GM12864 (cell line): ENCODE measurements around the gene PCGF6.
"Not testable (repeated sequence)": the region's sequence is repeated elsewhere in the genome, so short reads cannot be mapped to it uniquely, and the experiment has no call there.

Experiments used
- DNase-seq: peaks from one replicate; pipeline ENCODE4 v3.0.0-alpha.2; 2011; ENCODE audit warnings: low read depth
- H3K4me3 ChIP-seq: 2 replicates; pipeline ENCODE4 v1.5.1; 2011; ENCODE audit warnings: mild to moderate bottlenecking, low read depth, low read length, control low read depth
- TF ChIP-seq, protein P1 (sequence below): IDR thresholded peaks from 2 replicates; pipeline ENCODE4 v1.5.1; 2011; ENCODE audit warnings: low read depth, mild to moderate bottlenecking, moderate library complexity, low read length, control low read depth, inconsistent platforms; ENCODE audit errors: missing control alignments

Gene PCGF6

DNA sequence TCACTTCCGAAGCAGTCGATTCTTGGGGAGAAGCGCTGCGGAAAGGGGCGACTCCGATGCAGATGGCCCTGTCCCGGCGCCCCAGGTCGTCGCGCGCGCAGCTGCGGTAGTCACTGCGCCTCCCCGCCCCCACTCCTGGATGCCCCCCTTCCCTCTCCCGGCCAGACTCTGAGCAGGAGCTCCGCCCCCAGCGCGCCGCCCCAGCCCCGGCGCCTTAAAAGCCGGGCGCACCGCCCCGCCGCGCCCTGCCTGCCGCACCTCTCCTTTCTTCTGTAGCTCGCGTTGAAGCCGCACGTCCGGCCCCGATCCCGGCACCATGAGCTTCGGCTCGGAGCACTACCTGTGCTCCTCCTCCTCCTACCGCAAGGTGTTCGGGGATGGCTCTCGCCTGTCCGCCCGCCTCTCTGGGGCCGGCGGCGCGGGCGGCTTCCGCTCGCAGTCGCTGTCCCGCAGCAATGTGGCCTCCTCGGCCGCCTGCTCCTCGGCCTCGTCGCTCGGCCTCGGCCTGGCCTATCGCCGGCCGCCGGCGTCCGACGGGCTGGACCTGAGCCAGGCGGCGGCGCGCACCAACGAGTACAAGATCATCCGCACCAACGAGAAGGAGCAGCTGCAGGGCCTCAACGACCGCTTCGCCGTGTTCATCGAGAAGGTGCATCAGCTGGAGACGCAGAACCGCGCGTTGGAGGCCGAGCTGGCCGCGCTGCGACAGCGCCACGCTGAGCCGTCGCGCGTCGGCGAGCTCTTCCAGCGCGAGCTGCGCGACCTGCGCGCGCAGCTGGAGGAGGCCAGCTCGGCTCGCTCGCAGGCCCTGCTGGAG lies 73.8 kb downstream of the PCGF6 start, which contains the start of gene INA:
INA (plus strand) TSS at position 243 of the 817 bp plus-strand sequence; CDS start at position 317, 74 bp downstream.
- peak; percentile 13 for DNase-seq
- peak within 1 kb of the TSS; percentile 38 for H3K4me3 ChIP-seq
- TF ChIP-seq, protein P1, sequence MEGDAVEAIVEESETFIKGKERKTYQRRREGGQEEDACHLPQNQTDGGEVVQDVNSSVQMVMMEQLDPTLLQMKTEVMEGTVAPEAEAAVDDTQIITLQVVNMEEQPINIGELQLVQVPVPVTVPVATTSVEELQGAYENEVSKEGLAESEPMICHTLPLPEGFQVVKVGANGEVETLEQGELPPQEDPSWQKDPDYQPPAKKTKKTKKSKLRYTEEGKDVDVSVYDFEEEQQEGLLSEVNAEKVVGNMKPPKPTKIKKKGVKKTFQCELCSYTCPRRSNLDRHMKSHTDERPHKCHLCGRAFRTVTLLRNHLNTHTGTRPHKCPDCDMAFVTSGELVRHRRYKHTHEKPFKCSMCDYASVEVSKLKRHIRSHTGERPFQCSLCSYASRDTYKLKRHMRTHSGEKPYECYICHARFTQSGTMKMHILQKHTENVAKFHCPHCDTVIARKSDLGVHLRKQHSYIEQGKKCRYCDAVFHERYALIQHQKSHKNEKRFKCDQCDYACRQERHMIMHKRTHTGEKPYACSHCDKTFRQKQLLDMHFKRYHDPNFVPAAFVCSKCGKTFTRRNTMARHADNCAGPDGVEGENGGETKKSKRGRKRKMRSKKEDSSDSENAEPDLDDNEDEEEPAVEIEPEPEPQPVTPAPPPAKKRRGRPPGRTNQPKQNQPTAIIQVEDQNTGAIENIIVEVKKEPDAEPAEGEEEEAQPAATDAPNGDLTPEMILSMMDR = peak; percentile 9

GRCh38 chr10:103276251-103276895 lies 74.6 kb downstream of the PCGF6 start:
- TF ChIP-seq, protein P1 = no peak
- H3K4me3 ChIP-seq = peak overlapping the region; percentile 38
- DNase-seq = no peak

DNA sequence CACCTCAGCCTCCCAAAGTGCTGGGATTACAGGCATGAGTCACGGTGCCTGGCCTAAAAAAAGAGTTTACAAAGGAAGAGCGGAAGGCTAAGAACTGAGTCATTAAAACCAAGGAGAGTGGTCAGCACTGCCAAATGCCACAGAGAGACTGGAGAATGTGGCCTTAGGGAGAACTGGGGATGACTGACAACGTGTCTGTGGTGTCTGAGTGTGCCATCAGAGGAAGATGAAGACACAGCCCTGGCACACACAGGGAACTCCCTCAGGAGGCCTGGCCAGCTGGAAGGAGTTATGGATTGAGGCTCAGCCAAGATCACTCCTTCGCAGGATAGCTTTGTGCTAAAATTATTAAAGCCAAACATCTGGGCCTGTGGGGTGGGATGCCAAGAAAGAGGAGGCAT lies 77.9 kb downstream of the PCGF6 start:
- TF ChIP-seq, protein P1 = no peak
- H3K4me3 ChIP-seq = no peak overlapping the region
- no peak for DNase-seq

- TF ChIP-seq, protein P1 = no peak
- DNase-seq = no peak
- H3K4me3 ChIP-seq = no peak overlapping the region
These were observed 85.1 kb downstream of the PCGF6 start for GRCh38 chr10:103265717-103266329.

DNA sequence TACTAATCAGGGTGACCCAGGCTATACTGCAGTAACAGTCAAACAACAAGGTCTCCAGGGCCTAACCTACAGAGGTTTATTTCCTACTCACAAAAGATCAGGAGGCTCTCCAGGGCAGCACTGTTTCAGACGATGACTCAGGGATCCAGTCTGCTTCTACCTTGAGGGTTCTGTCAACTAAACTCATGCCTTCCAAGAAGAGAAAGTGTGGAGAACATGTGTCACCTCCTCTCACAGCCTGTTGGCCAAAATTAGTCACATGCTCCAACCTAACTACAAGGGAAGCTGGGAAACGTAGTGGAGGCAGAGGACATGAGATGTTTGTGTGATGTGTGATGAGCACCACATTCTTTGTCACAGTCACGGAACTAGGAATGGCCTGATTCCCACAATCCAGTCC lies 88.7 kb downstream of the PCGF6 start:
- DNase-seq = no peak
- no peak overlapping the region for H3K4me3 ChIP-seq
- TF ChIP-seq, protein P1 = no peak

DNA sequence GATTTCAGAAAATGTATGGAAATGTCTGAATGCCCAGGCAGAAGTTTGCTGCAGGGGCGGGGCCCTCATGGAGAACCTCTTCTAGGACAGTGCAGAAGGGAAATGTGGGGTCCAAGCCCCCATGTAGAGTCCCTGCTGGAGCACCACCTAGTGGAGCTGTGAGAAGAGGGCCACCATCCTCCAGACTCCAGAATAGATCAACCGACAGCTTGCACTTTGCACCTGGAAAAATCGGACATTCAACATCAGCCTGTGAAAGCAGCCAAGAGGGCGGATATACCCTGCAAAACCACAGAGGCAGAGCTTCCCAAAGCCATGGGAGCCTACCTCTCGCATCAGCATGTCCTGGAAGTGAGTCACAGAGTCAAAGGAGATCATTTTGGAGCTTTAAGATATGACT lies 91.0 kb downstream of the PCGF6 start:
- TF ChIP-seq, protein P1 = no peak
- H3K4me3 ChIP-seq = no peak overlapping the region
- DNase-seq = no peak

- DNase-seq = not testable (repeated sequence)
These were observed 92.0 kb downstream of the PCGF6 start for GRCh38 chr10:103258928-103259327.

More at GRCh38 chr10:103258928-103259327, 92.0 kb downstream of the PCGF6 start:
- not testable (repeated sequence) for H3K4me3 ChIP-seq
